NCI-H345 treated with DMSO at 0.1 percent for 48 hours (cell line): ENCODE data around the gene PIK3CB.
A peak's percentile ranks its signal among the peaks of the same experiment; 100 is the strongest.
"Not testable (repeated sequence)": the region's sequence is repeated elsewhere in the genome, so short reads cannot be mapped to it uniquely, and the experiment has no call there.

Experiments used
- DNase-seq: peaks from one replicate; lab custom pipeline; 2025; ENCODE audit not compliant: unreplicated experiment; lab: John Stamatoyannopoulos, UW

PIK3CB gene

GRCh38 chr3:138625707-138626365, 208.9 kb downstream of the PIK3CB start:
- no peak for DNase-seq

GRCh38 chr3:138624518-138624917, 210.2 kb downstream of the PIK3CB start:
- DNase-seq, result no peak

GRCh38 chr3:138620431-138620830, 214.3 kb downstream of the PIK3CB start:
- no peak for DNase-seq

- DNase-seq, result no peak
Observed at GRCh38 chr3:138615462-138615861, 219.3 kb downstream of the PIK3CB start.

- DNase-seq, result no peak
Observed at GRCh38 chr3:138609898-138610266, 224.8 kb downstream of the PIK3CB start.

- peak; percentile 8 for DNase-seq
Observed at GRCh38 chr3:138608322-138609135, 226.2 kb downstream of the PIK3CB start, which contains the start of gene FAIM. FAIM (plus strand) TSS chr3:138608771; CDS start chr3:138619727, 10,956 bp downstream.

- not testable (repeated sequence) for DNase-seq
Observed at GRCh38 chr3:138604106-138604595, 230.6 kb downstream of the PIK3CB start.
